ENCODE data around the gene PIGC. TPM values are rescaled to one million over a fixed set of nuclear protein-coding genes. Genes with fewer than 3 reads are reported as not detected.

The PIGC gene
- total and polyA plus RNA-seq, 4 experiments from 2014 or later, result 48.9 to 132 (median 79.2) TPM

DNA sequence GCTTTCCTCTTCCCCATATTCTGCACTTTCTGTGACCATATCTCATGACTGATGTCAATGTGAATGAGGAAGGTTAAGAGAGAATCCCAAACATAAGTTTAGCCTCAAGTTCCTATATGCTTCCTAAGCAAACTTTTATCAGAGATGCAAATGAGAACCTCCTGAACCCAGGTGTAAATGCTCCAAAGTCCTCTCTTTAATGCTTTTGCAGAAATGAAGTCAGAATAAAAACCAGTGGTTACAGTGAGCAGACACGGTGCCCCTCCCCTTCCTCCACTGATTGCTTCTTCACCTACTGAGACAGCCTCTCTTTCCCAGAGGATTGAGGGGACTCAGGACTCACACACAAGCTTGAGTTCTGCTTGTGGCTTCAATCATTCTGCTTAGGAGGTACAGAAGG lies 11.6 kb upstream of the PIGC start:
- no peak for DNase-seq
- Mint-ChIP-seq H3K9me3 (no peaks in the 10 kb centered on the region), H3K27me3 (peaks cover 1 to 5% of the 10 kb centered on the region in 2 donors), H3K4me1 (peaks cover 0 to 16% (median 9%) of the 10 kb centered on the region in 4 donors), H3K4me3 (no peak overlapping the region), H3K36me3 (no peaks in the 10 kb centered on the region), H3K27ac (no peak overlapping the region)
- CTCF ChIA-PET (ENCODE audit: partially characterized antibody), result no interaction called here
- intact Hi-C loops (cut with micrococcal nuclease), result no loop called here
- POLR2A ChIA-PET (ENCODE audit: partially characterized antibody), result no interaction called here
- Histone ChIP-seq H3K9me3 (ENCODE audit: control insufficient read depth in 1 of 2, low read length in 2 of 2) (no peaks in the 10 kb centered on the region), H3K27ac (ENCODE audit: low read depth, low read length) (no peak overlapping the region), H3K4me1 (ENCODE audit: insufficient read depth, low read length) (peaks cover 11% of the 10 kb centered on the region), H3K36me3 (ENCODE audit: insufficient read depth, low read length) (no peaks in the 10 kb centered on the region), H3K27me3 (ENCODE audit: insufficient read depth, low read length) (no peaks in the 10 kb centered on the region), H3K4me3 (ENCODE audit: low read length in 2 of 2) (no peak overlapping the region)

DNA sequence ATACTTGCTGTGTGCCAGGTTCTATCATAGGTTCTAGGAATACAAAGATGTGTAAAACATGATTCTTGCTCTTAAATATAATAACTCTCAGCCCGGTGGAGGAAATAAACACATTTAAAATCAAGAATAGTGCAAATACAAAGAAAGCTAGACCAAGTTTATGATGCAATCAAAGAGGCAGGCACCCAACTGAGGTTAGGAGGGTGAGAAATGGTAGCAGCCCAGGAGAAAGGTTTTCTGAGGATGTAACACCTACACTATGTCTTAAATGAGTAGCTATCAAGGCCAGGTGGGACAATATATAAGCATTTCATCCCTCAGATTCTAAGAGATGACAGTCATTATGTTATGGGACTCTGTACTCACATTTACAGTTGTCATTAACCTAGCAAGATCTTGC lies 9.7 kb upstream of the PIGC start:
- Histone ChIP-seq H3K36me3 (ENCODE audit: insufficient read depth, low read length) (no peaks in the 10 kb centered on the region), H3K4me3 (ENCODE audit: low read length in 2 of 2) (no peak overlapping the region), H3K9me3 (ENCODE audit: control insufficient read depth in 1 of 2, low read length in 2 of 2) (no peaks in the 10 kb centered on the region), H3K4me1 (ENCODE audit: insufficient read depth, low read length) (peaks cover 21% of the 10 kb centered on the region), H3K27me3 (ENCODE audit: insufficient read depth, low read length) (no peaks in the 10 kb centered on the region), H3K27ac (ENCODE audit: low read depth, low read length) (no peak overlapping the region)
- DNase-seq, result no peak
- Mint-ChIP-seq H3K36me3 (no peaks in the 10 kb centered on the region), H3K4me1 (peaks cover 5 to 32% (median 20%) of the 10 kb centered on the region in 4 donors), H3K9me3 (no peaks in the 10 kb centered on the region), H3K27me3 (peaks cover 1 to 5% of the 10 kb centered on the region in 2 donors), H3K27ac (no peak overlapping the region), H3K4me3 (no peak overlapping the region)
- POLR2A ChIA-PET (ENCODE audit: partially characterized antibody), result interaction anchor here (1.0 kb wide), 1 partner anchor 21 kb away, joined by 3 read pairs; no protein-coding TSS in a partner anchor
- intact Hi-C loops (cut with micrococcal nuclease), result no loop called here
- CTCF ChIA-PET (ENCODE audit: partially characterized antibody), result interaction anchor here (1.4 to 1.5 kb wide), 2 partner anchors 8 to 9 kb away, joined by 4 to 5 read pairs; no protein-coding TSS in a partner anchor

DNA sequence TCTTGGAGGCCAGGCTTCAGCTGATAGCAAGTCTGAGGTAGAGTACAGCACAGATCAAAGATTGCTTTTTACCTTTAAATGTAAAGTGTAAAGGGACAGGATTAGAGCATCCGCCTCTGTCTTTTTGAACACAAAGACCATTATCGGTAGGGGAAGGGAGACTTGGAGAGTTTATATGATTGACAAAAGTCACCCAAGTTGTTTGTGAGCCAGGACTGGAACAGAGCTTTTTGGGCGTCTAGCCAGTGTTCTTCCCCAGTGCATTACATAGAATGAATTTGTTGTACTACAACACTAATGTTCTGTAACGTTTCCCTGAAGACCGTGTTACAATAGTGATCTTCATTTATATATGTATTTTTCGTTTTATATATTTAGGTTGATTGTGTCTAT lies 9.3 kb upstream of the PIGC start:
- Mint-ChIP-seq H3K4me3 (no peak overlapping the region), H3K4me1 (peaks cover 5 to 32% (median 20%) of the 10 kb centered on the region in 4 donors), H3K27me3 (peaks cover 1 to 5% of the 10 kb centered on the region in 2 donors), H3K9me3 (no peaks in the 10 kb centered on the region), H3K27ac (no peak overlapping the region), H3K36me3 (no peaks in the 10 kb centered on the region)
- no peak for DNase-seq
- no peaks in the 10 kb centered on the region for H3K36me3 ChIP-seq (ENCODE audit: insufficient read depth, low read length)
- intact Hi-C loops (cut with micrococcal nuclease), result no loop called here
- H3K9me3 ChIP-seq (ENCODE audit: control insufficient read depth in 1 of 2, low read length in 2 of 2), result no peaks in the 10 kb centered on the region
- no peak overlapping the region for H3K4me3 ChIP-seq (ENCODE audit: low read length in 2 of 2)
- POLR2A ChIA-PET (ENCODE audit: partially characterized antibody), result no interaction called here
- no peak overlapping the region for H3K27ac ChIP-seq (ENCODE audit: low read depth, low read length)
- peaks cover 21% of the 10 kb centered on the region for H3K4me1 ChIP-seq (ENCODE audit: insufficient read depth, low read length)
- no peaks in the 10 kb centered on the region for H3K27me3 ChIP-seq (ENCODE audit: insufficient read depth, low read length)
- CTCF ChIA-PET (ENCODE audit: partially characterized antibody), result interaction anchor here (0.8 to 1.5 kb wide), 2 partner anchors 8 to 22 kb away, joined by 4 read pairs; no protein-coding TSS in a partner anchor

DNA sequence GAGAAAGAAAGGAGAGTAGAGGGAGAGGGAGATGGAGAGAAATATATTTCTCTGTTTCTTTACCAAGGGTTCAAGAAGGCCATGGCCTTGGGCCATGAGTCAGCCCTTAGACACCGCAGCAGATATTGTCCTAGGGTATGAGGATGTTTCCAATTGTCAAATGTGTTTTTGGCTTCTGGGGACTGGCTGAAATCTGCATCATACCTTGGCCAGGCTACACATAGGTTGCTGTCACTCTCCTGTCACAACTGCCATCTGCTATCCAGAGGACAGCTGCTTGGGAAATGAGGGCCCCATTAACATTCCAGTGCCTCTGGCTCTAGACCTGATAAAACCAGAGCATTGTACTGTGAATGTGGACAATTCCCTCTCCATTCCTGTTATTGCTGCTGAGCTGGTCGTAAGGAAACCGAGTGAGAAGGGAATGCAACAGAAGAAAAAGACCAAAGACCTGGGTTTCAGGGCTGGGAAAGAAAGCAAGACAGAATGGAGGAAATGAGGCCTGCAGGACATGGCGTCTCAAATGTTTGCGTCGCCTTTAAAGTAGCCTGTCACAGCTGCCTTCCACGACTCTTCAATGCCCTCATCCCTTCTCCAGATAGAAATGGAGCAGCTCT lies 8.8 kb upstream of the PIGC start:
- Mint-ChIP-seq H3K27me3 (peaks cover 1 to 2% of the 10 kb centered on the region in 2 donors), H3K9me3 (no peaks in the 10 kb centered on the region), H3K36me3 (no peaks in the 10 kb centered on the region), H3K27ac (no peak overlapping the region), H3K4me1 (peaks cover 5 to 32% (median 20%) of the 10 kb centered on the region in 4 donors), H3K4me3 (no peak overlapping the region)
- no peaks in the 10 kb centered on the region for H3K27me3 ChIP-seq (ENCODE audit: insufficient read depth, low read length)
- intact Hi-C loops (cut with micrococcal nuclease), result no loop called here
- DNase-seq, result no peak
- H3K9me3 ChIP-seq (ENCODE audit: control insufficient read depth in 1 of 2, low read length in 2 of 2), result no peaks in the 10 kb centered on the region
- no peak overlapping the region for H3K4me3 ChIP-seq (ENCODE audit: low read length in 2 of 2)
- peaks cover 21% of the 10 kb centered on the region for H3K4me1 ChIP-seq (ENCODE audit: insufficient read depth, low read length)
- no peaks in the 10 kb centered on the region for H3K36me3 ChIP-seq (ENCODE audit: insufficient read depth, low read length)
- ChIA-PET POLR2A (ENCODE audit: partially characterized antibody) (no interaction called here), CTCF (ENCODE audit: partially characterized antibody) (interaction anchor here (0.8 to 1.5 kb wide), 4 partner anchors 9 to 275 kb away, joined by 3 to 7 read pairs (median 4); partner anchors contain the start of gene PIGC)
- H3K27ac ChIP-seq (ENCODE audit: low read depth, low read length), result no peak overlapping the region

DNA sequence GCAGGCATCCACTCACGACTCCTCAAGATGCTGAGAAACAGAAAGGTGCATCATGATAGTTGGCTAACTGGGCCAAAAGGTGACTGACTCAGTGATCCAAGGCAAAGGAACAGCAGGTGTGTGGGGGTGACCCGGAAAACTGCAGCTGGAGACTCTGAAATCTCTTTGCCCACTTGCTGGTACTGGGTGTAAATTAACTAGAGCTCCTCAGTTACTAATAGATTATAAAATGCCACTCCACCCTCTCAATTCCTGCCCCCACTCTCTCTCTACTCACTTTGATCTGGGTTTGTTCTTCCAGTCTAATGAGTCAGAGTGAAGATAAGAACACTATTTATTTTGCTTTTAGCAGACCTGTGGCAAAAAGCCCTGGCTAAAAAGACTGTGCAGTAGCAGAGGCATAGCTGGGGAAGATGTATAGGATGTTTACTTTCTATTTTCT lies 7.2 kb upstream of the PIGC start:
- POLR2A ChIA-PET (ENCODE audit: partially characterized antibody), result interaction anchor here (0.6 to 1.6 kb wide), 5 partner anchors 8 to 657 kb away, joined by 3 to 5 read pairs (median 4); no protein-coding TSS in a partner anchor
- CTCF ChIA-PET (ENCODE audit: partially characterized antibody), result interaction anchor here (0.6 to 3.8 kb wide), 15 partner anchors 8 to 1717 kb away, joined by 3 to 14 read pairs (median 5); partner anchors contain the start of genes PIGC and SUCO
- Histone ChIP-seq H3K36me3 (ENCODE audit: insufficient read depth, low read length) (no peaks in the 10 kb centered on the region), H3K27ac (ENCODE audit: low read depth, low read length) (no peak overlapping the region), H3K9me3 (ENCODE audit: control insufficient read depth in 1 of 2, low read length in 2 of 2) (no peaks in the 10 kb centered on the region), H3K4me1 (ENCODE audit: insufficient read depth, low read length) (peaks cover 21% of the 10 kb centered on the region), H3K27me3 (ENCODE audit: insufficient read depth, low read length) (no peaks in the 10 kb centered on the region), H3K4me3 (ENCODE audit: low read length in 2 of 2) (no peak overlapping the region)
- peaks cover 5 to 32% (median 20%) of the 10 kb centered on the region in 4 donors for H3K4me1 Mint-ChIP-seq
- peak in 1 of 5 donors; percentile 42 for DNase-seq
- H3K9me3 Mint-ChIP-seq, result no peaks in the 10 kb centered on the region
- intact Hi-C loops (cut with micrococcal nuclease), result loop anchor here (2.0 kb wide), 1 partner anchor 754 kb away; no protein-coding TSS in a partner anchor
- no peaks in the 10 kb centered on the region for H3K36me3 Mint-ChIP-seq
- H3K27ac Mint-ChIP-seq, result peak overlapping the region in 4 of 7 donors; percentile 4 to 84 (median 31)
- no peaks in the 10 kb centered on the region for H3K27me3 Mint-ChIP-seq
- H3K4me3 Mint-ChIP-seq, result peak overlapping the region in 4 of 8 donors; percentile 6 to 69 (median 20)

DNA sequence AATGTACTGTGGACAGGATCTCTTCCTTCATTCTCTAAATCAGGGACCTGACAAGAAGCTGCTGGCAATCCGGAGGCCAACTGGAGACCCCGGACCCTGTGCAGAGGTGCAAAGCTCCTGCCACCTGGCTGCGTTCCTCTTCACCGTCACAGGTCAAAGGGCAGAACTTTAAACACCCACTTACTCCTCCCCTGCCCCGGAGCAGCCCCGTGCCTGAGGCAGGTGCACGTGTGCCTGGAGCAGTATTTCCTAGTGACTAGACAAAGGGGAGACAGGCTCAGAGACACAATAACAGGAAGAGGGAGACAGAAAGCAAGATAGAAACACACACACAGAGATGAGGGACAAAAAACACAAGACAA lies 6.6 kb upstream of the PIGC start:
- intact Hi-C loops (cut with micrococcal nuclease), result loop anchor here (1.0 to 2.0 kb wide), 4 partner anchors 83 to 754 kb away; partner anchors contain the start of gene SUCO
- Histone ChIP-seq H3K4me3 (ENCODE audit: low read length in 2 of 2) (no peak overlapping the region), H3K4me1 (ENCODE audit: insufficient read depth, low read length) (peaks cover 21% of the 10 kb centered on the region), H3K36me3 (ENCODE audit: insufficient read depth, low read length) (no peaks in the 10 kb centered on the region), H3K27me3 (ENCODE audit: insufficient read depth, low read length) (no peaks in the 10 kb centered on the region), H3K9me3 (ENCODE audit: control insufficient read depth in 1 of 2, low read length in 2 of 2) (no peaks in the 10 kb centered on the region), H3K27ac (ENCODE audit: low read depth, low read length) (no peak overlapping the region)
- Mint-ChIP-seq H3K27ac (peak overlapping the region in 6 of 7 donors; percentile 1 to 84 (median 11)), H3K4me3 (peak overlapping the region in 3 of 8 donors; percentile 15 to 69 (median 69)), H3K9me3 (no peaks in the 10 kb centered on the region), H3K27me3 (no peaks in the 10 kb centered on the region), H3K4me1 (peaks cover 5 to 32% (median 20%) of the 10 kb centered on the region in 4 donors), H3K36me3 (no peaks in the 10 kb centered on the region)
- CTCF ChIA-PET (ENCODE audit: partially characterized antibody), result interaction anchor here (0.9 to 3.8 kb wide), 10 partner anchors 10 to 448 kb away, joined by 3 to 14 read pairs (median 5); no protein-coding TSS in a partner anchor
- POLR2A ChIA-PET (ENCODE audit: partially characterized antibody), result interaction anchor here (0.6 to 1.6 kb wide), 4 partner anchors 18 to 656 kb away, joined by 3 to 5 read pairs (median 4); no protein-coding TSS in a partner anchor
- DNase-seq, result peak in 1 of 5 donors; percentile 41
